A549 (cell line): ENCODE results near the gene GJA4. TPM values are rescaled to one million over a fixed set of nuclear protein-coding genes. Genes with fewer than 3 reads are reported as not detected.

Experiments used
- ATAC-seq, 2 experiments: fragments of 200-7000 bp in 1 of 2; fragments of >200 bp in 1 of 2; cut with Nextera tagmentation in 1 of 2; cut with Tn5 transposase in 1 of 2; 3 replicates each; pipeline versions ENCODE4 v1.8.0 to v1.9.1; 2018 to 2020; ENCODE audit warnings: mild to moderate bottlenecking in 1 of 2, moderate library complexity in 1 of 2
- CTCF ChIA-PET: fragments of 300-600 bp; sonication (Branson Sonifier 250); formaldehyde crosslinking; extraction: SDS; loops from one replicate; lab custom pipeline; 2021; ENCODE audit warnings: antibody characterized with exemption, inconsistent platforms; lab: Yijun Ruan, JAX
- POLR2A ChIA-PET: fragments of 350-600 bp; formaldehyde crosslinking; extraction: SDS; loops from one replicate; lab custom pipeline; 2021; ENCODE audit warnings: antibody characterized with exemption, inconsistent platforms; lab: Yijun Ruan, JAX
- DNase-seq, 2 experiments: peaks; one replicate each; pipeline versions ENCODE4 v3.0.0 to v3.0.0-alpha.2; 2011 to 2016; ENCODE audit warnings: low read depth in 1 of 2, low spot score in 1 of 2
- FAIRE-seq: peaks from 2 replicates; lab custom pipeline; 2011; peaks lifted over from hg19 to GRCh38; lab: Jason Lieb, UNC
- H3K27ac ChIP-seq, 2 experiments: fragments of >200 bp; sonication (Bioruptor Twin); formaldehyde crosslinking; 3 replicates each; pipeline ENCODE4 v1.5.1; 2016 to 2017
- H3K4me1 ChIP-seq: fragments of >200 bp; sonication (Bioruptor Twin); formaldehyde crosslinking; 3 replicates; pipeline ENCODE4 v1.6.1; 2016
- H3K4me2 ChIP-seq: fragments of >200 bp; sonication (Bioruptor Twin); formaldehyde crosslinking; 3 replicates; pipeline ENCODE4 v1.6.1; 2016
- H3K4me3 ChIP-seq: fragments of >200 bp; sonication (Bioruptor Twin); formaldehyde crosslinking; 3 replicates; pipeline ENCODE4 v1.5.1; 2016
- H3K9me3 ChIP-seq: fragments of >200 bp; sonication (Bioruptor Twin); formaldehyde crosslinking; 3 replicates; pipeline ENCODE4 v1.6.1; 2016
- ATOH8 ChIP-seq: fragments of 250-450 bp; sonication (Bioruptor Pico); IDR thresholded peaks from 2 replicates; pipeline ENCODE4 v1.5.0; 2020; ENCODE audit warnings: low read depth, mild to moderate bottlenecking, moderate library complexity
- BHLHE40 ChIP-seq: IDR thresholded peaks from 2 replicates; pipeline ENCODE4 v1.6.1; 2012; ENCODE audit warnings: low read depth, low read length, inconsistent platforms
- ESRRA ChIP-seq: fragments of 150-350 bp; IDR thresholded peaks from 2 replicates; pipeline ENCODE4 v1.6.1; 2014; ENCODE audit warnings: mild to moderate bottlenecking, low read length, borderline replicate concordance
- FOSB ChIP-seq: fragments of 250-450 bp; sonication (Bioruptor Pico); IDR thresholded peaks from 2 replicates; pipeline ENCODE4 v1.5.0; 2020; ENCODE audit warnings: mild to moderate bottlenecking, moderate library complexity
- FOSL2 ChIP-seq, 2 experiments: fragments of 450-650 bp in 1 of 2; fragments of >200 bp in 1 of 2; sonication (Bioruptor Twin) in 1 of 2; formaldehyde crosslinking; IDR thresholded peaks; 2 replicates each; pipeline versions ENCODE4 v1.5.0 to v1.6.1; 2016 to 2020; ENCODE audit warnings: mild to moderate bottlenecking in 1 of 2, moderate library complexity in 1 of 2
- FOXS1 ChIP-seq: fragments of 250-450 bp; sonication (Bioruptor Pico); IDR thresholded peaks from 2 replicates; pipeline ENCODE4 v1.5.0; 2020; ENCODE audit warnings: mild to moderate bottlenecking, moderate library complexity
- JUNB ChIP-seq: fragments of >200 bp; sonication (Bioruptor Twin); formaldehyde crosslinking; IDR thresholded peaks from 2 replicates; pipeline ENCODE4 v1.6.1; 2016
- KDM5A ChIP-seq: fragments of 200-600 bp; sonication (generic); IDR thresholded peaks from 2 replicates; pipeline ENCODE4 v1.6.1; 2016; ENCODE audit warnings: antibody characterized with exemption, mild to moderate bottlenecking
- POLR2A ChIP-seq: IDR thresholded peaks from 2 replicates; pipeline ENCODE4 v1.6.1; 2012; ENCODE audit warnings: mild to moderate bottlenecking, low read length
- RARB ChIP-seq: fragments of 250-450 bp; sonication (Bioruptor Pico); IDR thresholded peaks from 2 replicates; pipeline ENCODE4 v1.8.0; 2021; ENCODE audit warnings: mild to moderate bottlenecking, moderate library complexity
- REST ChIP-seq: fragments of 200-600 bp; sonication (generic); IDR thresholded peaks from 2 replicates; pipeline ENCODE4 v1.6.1; 2016; ENCODE audit warnings: antibody characterized with exemption, mild to moderate bottlenecking, moderate library complexity
- SREBF2 ChIP-seq: fragments of 450-650 bp; IDR thresholded peaks from 2 replicates; pipeline ENCODE4 v1.6.1; 2014; ENCODE audit warnings: mild to moderate bottlenecking, moderate library complexity
- ZC3H11A ChIP-seq: fragments of 450-650 bp; IDR thresholded peaks from 2 replicates; pipeline ENCODE4 v1.6.1; 2014; ENCODE audit warnings: antibody characterized with exemption, mild to moderate bottlenecking
- WGBS: methylation state at CpG from one replicate; pipeline ENCODE4 v1.1.6; 2017; ENCODE audit errors: missing lambda C conversion rate; 5-methylcytosine and 5-hydroxymethylcytosine counted together
- polyA plus RNA-seq, 4 experiments: library from polyadenylated mRNA; depleted of rRNA in 3 of 4; stranded (reverse); fragments of >200 nt; fragmentation: RNase III in 1 of 4; extraction: RNeasy Plus Mini Kit Qiagen cat#74134 plus additional on column Dnase treatment in 1 of 4; gene quantifications; 2 replicates in 3 of 4; 3 replicates in 1 of 4; pipeline ENCODE4 v1.2.3, GENCODE V29; 2011 to 2017
- TF ChIP-seq, protein P1 (sequence below): IDR thresholded peaks from 2 replicates; pipeline ENCODE4 v1.6.1; 2012
- TF ChIP-seq, protein P2 (sequence below): fragments of >200 bp; sonication (Bioruptor Twin); formaldehyde crosslinking; IDR thresholded peaks from 2 replicates; pipeline ENCODE4 v1.6.1; 2016
- TF ChIP-seq, protein P3 (sequence below): fragments of >200 bp; sonication (Bioruptor Twin); formaldehyde crosslinking; IDR thresholded peaks from 3 replicates; pipeline ENCODE4 v1.6.1; 2016

Gene GJA4
- polyA plus RNA-seq, 2 of the 4 experiments (the other 2 are of a cell fraction), result not detected

DNA sequence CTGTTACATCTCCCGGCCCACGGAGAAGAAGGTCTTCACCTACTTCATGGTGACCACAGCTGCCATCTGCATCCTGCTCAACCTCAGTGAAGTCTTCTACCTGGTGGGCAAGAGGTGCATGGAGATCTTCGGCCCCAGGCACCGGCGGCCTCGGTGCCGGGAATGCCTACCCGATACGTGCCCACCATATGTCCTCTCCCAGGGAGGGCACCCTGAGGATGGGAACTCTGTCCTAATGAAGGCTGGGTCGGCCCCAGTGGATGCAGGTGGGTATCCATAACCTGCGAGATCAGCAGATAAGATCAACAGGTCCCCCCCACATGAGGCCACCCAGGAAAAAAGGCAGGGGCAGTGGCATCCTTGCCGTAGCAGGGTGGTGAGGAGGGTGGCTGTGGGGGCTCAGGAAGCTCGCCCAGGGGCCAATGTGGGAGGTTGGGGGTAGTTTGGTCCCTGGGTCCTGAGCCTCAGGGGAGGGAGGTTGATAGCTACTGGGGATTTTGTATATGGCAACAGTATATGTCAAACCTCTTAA is 31.0 kb upstream of the GJA4 start (continued):
- no peak for TF ChIP-seq FOSB
- no peak for TF ChIP-seq RARB (CRISPR knock-in tag)
- TF ChIP-seq ESRRA, result no peak
- TF ChIP-seq, protein P1, sequence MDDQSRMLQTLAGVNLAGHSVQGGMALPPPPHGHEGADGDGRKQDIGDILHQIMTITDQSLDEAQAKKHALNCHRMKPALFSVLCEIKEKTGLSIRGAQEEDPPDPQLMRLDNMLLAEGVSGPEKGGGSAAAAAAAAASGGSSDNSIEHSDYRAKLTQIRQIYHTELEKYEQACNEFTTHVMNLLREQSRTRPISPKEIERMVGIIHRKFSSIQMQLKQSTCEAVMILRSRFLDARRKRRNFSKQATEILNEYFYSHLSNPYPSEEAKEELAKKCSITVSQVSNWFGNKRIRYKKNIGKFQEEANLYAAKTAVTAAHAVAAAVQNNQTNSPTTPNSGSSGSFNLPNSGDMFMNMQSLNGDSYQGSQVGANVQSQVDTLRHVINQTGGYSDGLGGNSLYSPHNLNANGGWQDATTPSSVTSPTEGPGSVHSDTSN, result no peak
- TF ChIP-seq KDM5A, result no peak
- no peak for TF ChIP-seq FOXS1 (CRISPR knock-in tag)
- TF ChIP-seq, protein P2, sequence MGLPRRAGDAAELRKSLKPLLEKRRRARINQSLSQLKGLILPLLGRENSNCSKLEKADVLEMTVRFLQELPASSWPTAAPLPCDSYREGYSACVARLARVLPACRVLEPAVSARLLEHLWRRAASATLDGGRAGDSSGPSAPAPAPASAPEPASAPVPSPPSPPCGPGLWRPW, result no peak

GRCh38 chr1:34762474-34763141 is 30.2 kb upstream of the GJA4 start:
- no peaks in the 10 kb centered on the region for H3K9me3 ChIP-seq
- FAIRE-seq, result no peak
- no peak overlapping the region for H3K4me3 ChIP-seq
- 59% methylated on average over 7 of the region's 7 CpGs for WGBS
- no peak for TF ChIP-seq REST
- no peak for TF ChIP-seq BHLHE40
- TF ChIP-seq ATOH8 (CRISPR knock-in tag), result no peak
- no peak for TF ChIP-seq SREBF2
- TF ChIP-seq ZC3H11A, result no peak
- no peak for TF ChIP-seq KDM5A
- TF ChIP-seq JUNB, result no peak
- no peak for TF ChIP-seq POLR2A
- TF ChIP-seq, all 56 proteins: peak for 0
- CTCF ChIA-PET, result interaction anchor here (1.5 kb wide), 1 partner anchor 24 kb away, joined by 4 read pairs; no protein-coding TSS in a partner anchor
- DNase-seq, result peak in 1 of 2 experiments; percentile 37
- Histone ChIP-seq H3K4me1 (peaks cover 19% of the 10 kb centered on the region), H3K27ac (peak overlapping the region; percentile 57 to 74), H3K4me2 (peak overlapping the region; percentile 63)
- peak; percentile 57 to 68 for ATAC-seq
- POLR2A ChIA-PET, result interaction anchor here (0.6 kb wide), 1 partner anchor 97 kb away, joined by 3 read pairs; the partner anchor contains the start of gene SMIM12

DNA sequence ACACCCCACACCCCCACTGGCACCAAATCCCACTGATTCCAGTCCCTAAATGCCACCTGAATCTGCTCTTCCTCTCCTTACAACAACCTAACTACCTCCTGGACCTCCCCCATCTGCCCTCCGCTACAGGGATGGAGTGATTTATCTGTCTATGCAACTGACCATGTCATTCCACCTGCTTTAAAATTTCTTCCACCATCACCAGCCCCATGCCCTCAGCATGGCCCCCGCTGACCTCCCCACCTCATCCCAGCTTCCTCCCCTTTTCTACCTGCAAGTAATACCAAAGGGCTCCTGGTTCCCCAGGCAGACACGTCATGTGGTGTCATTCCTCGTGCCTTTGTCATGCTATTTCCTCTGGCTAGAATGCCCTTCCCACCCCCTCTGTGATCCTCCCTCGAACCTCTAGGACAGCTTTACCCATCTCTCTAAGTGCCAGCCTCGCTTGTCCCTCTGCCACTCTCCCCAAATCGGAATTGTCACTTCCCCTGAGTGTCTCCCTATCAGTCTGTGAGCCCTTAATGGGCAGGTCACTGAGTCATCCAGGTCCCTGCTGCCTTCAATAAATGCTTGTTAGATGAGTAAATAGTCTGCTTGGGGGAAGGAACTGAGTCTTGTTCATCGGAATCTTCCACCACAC is 29.5 kb upstream of the GJA4 start:
- FAIRE-seq (peak; percentile 36), ATAC-seq (peak; percentile 78 to 80)
- H3K9me3 ChIP-seq, result no peaks in the 10 kb centered on the region
- ChIA-PET POLR2A (interaction anchor here (0.6 kb wide), 1 partner anchor 97 kb away, joined by 3 read pairs; the partner anchor contains the start of gene SMIM12), CTCF (interaction anchor here (1.5 kb wide), 1 partner anchor 23 kb away, joined by 4 read pairs; no protein-coding TSS in a partner anchor)
- TF ChIP-seq, protein P3, sequence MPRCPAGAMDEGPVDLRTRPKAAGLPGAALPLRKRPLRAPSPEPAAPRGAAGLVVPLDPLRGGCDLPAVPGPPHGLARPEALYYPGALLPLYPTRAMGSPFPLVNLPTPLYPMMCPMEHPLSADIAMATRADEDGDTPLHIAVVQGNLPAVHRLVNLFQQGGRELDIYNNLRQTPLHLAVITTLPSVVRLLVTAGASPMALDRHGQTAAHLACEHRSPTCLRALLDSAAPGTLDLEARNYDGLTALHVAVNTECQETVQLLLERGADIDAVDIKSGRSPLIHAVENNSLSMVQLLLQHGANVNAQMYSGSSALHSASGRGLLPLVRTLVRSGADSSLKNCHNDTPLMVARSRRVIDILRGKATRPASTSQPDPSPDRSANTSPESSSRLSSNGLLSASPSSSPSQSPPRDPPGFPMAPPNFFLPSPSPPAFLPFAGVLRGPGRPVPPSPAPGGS, result no peak
- TF ChIP-seq FOSL2 (IDR thresholded peaks at IDR 0.05) (0 out of 2 replicates have a peak, but pooled peaks have one; percentile 28), FOSL2 (CRISPR knock-in tag; IDR thresholded peaks at IDR 0.05) (peak; percentile 55)
- TF ChIP-seq, all 56 proteins: peak for 1
- DNase-seq, result peak; percentile 59 to 71
- WGBS, result 11% methylated on average over 6 of the region's 8 CpGs
- Histone ChIP-seq H3K4me1 (peaks cover 19% of the 10 kb centered on the region), H3K27ac (peak overlapping the region; percentile 57 to 74), H3K4me3 (0 out of 3 replicates have a peak overlapping the region, but pooled peaks have one; percentile 4), H3K4me2 (peak overlapping the region; percentile 63)
